Measurements from ENCODE around the gene WDCP.

The WDCP gene

GRCh38 chr2:23988371-23988770 lies 58.8 kb downstream of the WDCP start:
- no peak for DNase-seq

Measured in amniotic stem cell (primary cell).